Neural progenitor cell (in vitro differentiated cells): Measurements from ENCODE around the gene KCNQ1. TPM values are rescaled to one million over a fixed set of nuclear protein-coding genes. Genes with fewer than 3 reads are reported as not detected.

Experiments used
- DNase-seq: peaks from one replicate; pipeline ENCODE4 v3.0.0-alpha.2; 2016; ENCODE audit warnings: low spot score
- H2AFZ ChIP-seq: fragments of 200-600 bp; sonication (generic); replicated peaks from 2 replicates; pipeline ENCODE4 v1.6.1; 2016; ENCODE audit warnings: antibody characterized with exemption
- H3F3A ChIP-seq: fragments of 200-600 bp; sonication (generic); 2 replicates; pipeline ENCODE4 v1.6.1; 2016; ENCODE audit warnings: antibody characterized with exemption, low read depth
- H3K27ac ChIP-seq: fragments of 200-600 bp; sonication (generic); 2 replicates; pipeline ENCODE4 v1.5.1; 2016; ENCODE audit warnings: mild to moderate bottlenecking
- H3K27me3 ChIP-seq: fragments of 200-600 bp; sonication (generic); 2 replicates; pipeline ENCODE4 v1.6.1; 2016; ENCODE audit warnings: mild to moderate bottlenecking, moderate library complexity
- H3K36me3 ChIP-seq: fragments of 200-600 bp; sonication (generic); 2 replicates; pipeline ENCODE4 v1.5.1; 2016
- H3K4me1 ChIP-seq: fragments of 200-600 bp; sonication (generic); 2 replicates; pipeline ENCODE4 v1.6.1; 2016; ENCODE audit warnings: mixed run types
- H3K4me2 ChIP-seq: fragments of 200-600 bp; sonication (generic); 2 replicates; pipeline ENCODE4 v1.6.1; 2016
- H3K4me3 ChIP-seq: fragments of 200-600 bp; sonication (generic); 2 replicates; pipeline ENCODE4 v1.5.1; 2016
- H3K79me2 ChIP-seq: fragments of 200-600 bp; sonication (generic); 2 replicates; pipeline ENCODE4 v1.6.1; 2016; ENCODE audit warnings: low read depth
- H3K9ac ChIP-seq: fragments of 200-600 bp; sonication (generic); 2 replicates; pipeline ENCODE4 v1.6.1; 2016
- H3K9me3 ChIP-seq: fragments of 200-600 bp; sonication (generic); 2 replicates; pipeline ENCODE4 v1.5.1; 2016; ENCODE audit warnings: low read depth
- H4K20me1 ChIP-seq: fragments of 200-600 bp; sonication (generic); 2 replicates; pipeline ENCODE4 v1.6.1; 2016; ENCODE audit warnings: low read depth
- H3K27ac Mint-ChIP-seq: 3 replicates; pipeline ENCODE4 v1.8.0; 2021; ENCODE audit warnings: mixed read lengths
- H3K27me3 Mint-ChIP-seq: 2 replicates; pipeline ENCODE4 v1.8.0; 2022; ENCODE audit warnings: low read depth, mild to moderate bottlenecking, inconsistent platforms, moderate library complexity, mixed read lengths; ENCODE audit not compliant: insufficient read depth
- H3K36me3 Mint-ChIP-seq: 3 replicates; pipeline ENCODE4 v1.8.0; 2021; ENCODE audit warnings: mixed read lengths
- H3K4me1 Mint-ChIP-seq: 3 replicates; pipeline ENCODE4 v1.8.0; 2021; ENCODE audit warnings: mixed read lengths
- H3K4me3 Mint-ChIP-seq: 3 replicates; pipeline ENCODE4 v1.8.0; 2021; ENCODE audit warnings: mild to moderate bottlenecking, moderate library complexity, mixed read lengths
- H3K9me3 Mint-ChIP-seq: 3 replicates; pipeline ENCODE4 v1.8.0; 2020; ENCODE audit warnings: mixed read lengths
- CTCF ChIP-seq: fragments of 200-600 bp; sonication (generic); IDR thresholded peaks from 2 replicates; pipeline ENCODE4 v1.5.1; 2017; ENCODE audit warnings: antibody characterized with exemption, mild to moderate bottlenecking
- EZH2 ChIP-seq: fragments of 200-600 bp; sonication (generic); IDR thresholded peaks from 2 replicates; pipeline ENCODE4 v1.6.1; 2017; ENCODE audit warnings: antibody characterized with exemption, mild to moderate bottlenecking, moderate library complexity
- EZH2phosphoT487 ChIP-seq: fragments of 200-600 bp; sonication (generic); IDR thresholded peaks from 2 replicates; pipeline ENCODE4 v1.6.1; 2017; ENCODE audit warnings: antibody characterized with exemption
- total RNA-seq: library from RNA; depleted of rRNA; stranded (reverse); fragments of >200 nt; gene quantifications from 2 replicates; pipeline ENCODE4 v1.2.3, GENCODE V29; 2015; ENCODE audit warnings: low replicate concordance

Gene KCNQ1
- total RNA-seq, 1 donor from 2014 or later = 0.11 TPM

DNA sequence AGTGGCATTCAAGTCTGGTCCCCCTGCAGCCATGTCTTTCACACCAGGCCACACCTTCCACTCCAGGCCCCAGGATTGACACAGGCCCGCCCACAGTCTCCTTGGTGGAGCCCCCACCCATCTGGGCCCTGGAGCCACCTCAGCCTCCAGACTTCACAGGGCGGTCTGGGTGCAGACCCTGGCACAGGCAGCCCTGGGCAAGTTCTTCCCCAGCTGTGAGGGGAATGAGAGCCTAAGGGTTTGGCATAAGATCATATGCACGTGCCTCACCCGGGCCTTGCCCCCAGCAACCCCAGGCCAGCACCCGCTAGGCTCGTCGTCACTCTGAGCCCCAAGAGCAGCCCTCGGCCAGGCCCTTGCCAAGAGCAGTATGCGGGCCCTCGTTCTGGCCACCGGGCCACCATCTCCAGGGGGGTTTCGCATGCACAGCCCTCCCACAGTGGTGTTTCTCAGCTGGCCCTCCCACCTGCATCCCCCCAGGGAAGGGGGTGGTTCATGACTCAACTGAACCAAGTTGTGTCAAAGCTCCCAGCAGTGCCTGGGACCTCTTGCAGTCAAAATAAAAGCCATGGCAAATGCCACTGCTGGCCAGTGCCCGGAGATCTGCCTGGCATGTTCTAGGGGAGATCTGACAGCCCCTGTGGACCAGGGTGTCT, 325.4 kb downstream of the KCNQ1 start:
- Mint-ChIP-seq H3K4me3 (no peak overlapping the region), H3K27ac (peak overlapping the region; percentile 69), H3K36me3 (no peaks in the 10 kb centered on the region), H3K27me3 (peaks cover 5% of the 10 kb centered on the region), H3K4me1 (peaks cover 4% of the 10 kb centered on the region), H3K9me3 (no peaks in the 10 kb centered on the region)
- Histone ChIP-seq H2AFZ (no peak overlapping the region), H3K36me3 (no peaks in the 10 kb centered on the region), H3K9me3 (no peaks in the 10 kb centered on the region), H3K27ac (no peak overlapping the region), H3K27me3 (peaks cover 49% of the 10 kb centered on the region), H3F3A (no peaks in the 10 kb centered on the region), H3K4me1 (no peaks in the 10 kb centered on the region), H3K4me3 (no peak overlapping the region), H3K9ac (no peak overlapping the region), H3K79me2 (no peaks in the 10 kb centered on the region), H3K4me2 (no peak overlapping the region), H4K20me1 (no peaks in the 10 kb centered on the region)
- TF ChIP-seq CTCF (no peak), EZH2phosphoT487 (no peak), EZH2 (no peak)
- DNase-seq = peak; percentile 1

DNA sequence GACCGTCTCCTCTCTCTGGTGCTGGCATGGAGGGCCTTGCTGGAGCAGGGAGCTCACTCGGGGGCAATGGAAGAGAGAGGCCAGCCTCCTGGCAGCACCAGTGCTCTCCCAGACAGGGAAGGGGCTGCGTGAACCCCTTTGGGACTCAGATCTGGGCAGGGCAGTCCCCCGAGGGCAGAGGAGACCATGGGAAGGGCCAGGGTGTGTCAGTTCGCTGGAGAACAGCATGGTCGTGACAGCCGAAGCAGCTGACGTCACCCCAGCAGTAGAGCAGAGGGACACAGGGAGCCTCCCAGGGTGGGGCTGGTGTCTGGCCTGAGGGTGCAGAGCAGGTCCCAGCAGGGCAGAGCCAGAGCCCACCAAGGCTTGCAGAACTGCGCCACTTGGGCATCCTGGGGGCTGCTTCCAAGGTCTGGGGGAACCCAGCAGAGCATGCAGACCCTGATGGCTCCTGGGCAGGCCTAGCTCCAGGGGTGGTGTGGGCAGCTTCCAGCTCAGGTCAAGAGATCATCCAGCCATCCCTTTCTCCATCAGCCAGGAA, 326.0 kb downstream of the KCNQ1 start:
- TF ChIP-seq EZH2phosphoT487 = no peak
- no peak for TF ChIP-seq EZH2
- Histone ChIP-seq H3K27ac (no peak overlapping the region), H3K36me3 (no peaks in the 10 kb centered on the region), H3F3A (no peaks in the 10 kb centered on the region), H3K4me2 (no peak overlapping the region), H3K9ac (no peak overlapping the region), H3K4me1 (no peaks in the 10 kb centered on the region), H3K9me3 (no peaks in the 10 kb centered on the region), H3K4me3 (no peak overlapping the region), H3K79me2 (no peaks in the 10 kb centered on the region), H4K20me1 (no peaks in the 10 kb centered on the region), H3K27me3 (peaks cover 43% of the 10 kb centered on the region), H2AFZ (no peak overlapping the region)
- peak; percentile 0 for DNase-seq
- H3K4me3 Mint-ChIP-seq = no peak overlapping the region
- H3K9me3 Mint-ChIP-seq = no peaks in the 10 kb centered on the region
- no peaks in the 10 kb centered on the region for H3K36me3 Mint-ChIP-seq
- peaks cover 5% of the 10 kb centered on the region for H3K27me3 Mint-ChIP-seq
- peak overlapping the region; percentile 69 for H3K27ac Mint-ChIP-seq
- H3K4me1 Mint-ChIP-seq = peaks cover 4% of the 10 kb centered on the region

DNA sequence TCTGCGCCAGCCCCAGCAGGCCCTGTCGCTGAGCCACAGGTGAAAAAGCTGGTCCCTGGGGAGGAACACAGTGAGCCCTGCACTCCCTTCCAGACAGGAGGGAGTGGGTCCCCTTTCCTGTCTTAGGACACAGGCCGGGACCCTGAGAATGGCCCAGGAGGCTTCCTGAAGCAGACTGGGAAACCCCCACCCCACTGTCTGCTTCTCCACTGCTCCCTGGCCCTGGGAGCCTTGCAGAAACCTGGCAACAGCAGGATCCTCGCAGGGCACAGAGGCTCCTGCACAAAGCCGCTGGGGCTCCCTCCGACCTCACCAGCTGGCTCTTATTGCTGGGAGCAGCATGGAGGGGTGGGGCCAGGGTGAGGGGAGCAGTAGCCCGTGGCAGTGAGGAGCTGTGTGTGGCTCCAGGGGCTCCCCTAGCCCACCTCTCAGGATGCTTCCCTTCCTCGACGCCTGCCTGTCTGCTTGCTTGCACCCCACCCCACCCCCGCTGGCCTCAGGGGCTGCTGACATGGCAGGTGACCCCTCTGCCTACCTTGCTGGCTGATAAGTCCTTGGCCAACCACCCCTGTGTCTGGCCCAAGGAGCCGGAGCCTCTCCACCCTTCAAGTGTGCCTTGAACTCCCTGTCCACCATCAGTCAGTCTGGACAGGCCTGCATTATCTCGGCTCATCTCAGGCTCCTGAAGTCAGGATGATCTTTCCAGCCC, 327.1 kb downstream of the KCNQ1 start:
- H3F3A ChIP-seq = no peaks in the 10 kb centered on the region
- H3K36me3 Mint-ChIP-seq = no peaks in the 10 kb centered on the region
- H3K4me2 ChIP-seq = no peak overlapping the region
- H3K27ac Mint-ChIP-seq = no peak overlapping the region
- TF ChIP-seq EZH2phosphoT487 = no peak
- TF ChIP-seq CTCF = no peak
- TF ChIP-seq EZH2 = no peak
- H3K4me3 ChIP-seq = no peak overlapping the region
- H3K4me3 Mint-ChIP-seq = no peak overlapping the region
- H3K4me1 ChIP-seq = no peaks in the 10 kb centered on the region
- H3K27me3 Mint-ChIP-seq = peaks cover 3% of the 10 kb centered on the region
- no peaks in the 10 kb centered on the region for H3K9me3 Mint-ChIP-seq
- no peak overlapping the region for H3K27ac ChIP-seq
- no peaks in the 10 kb centered on the region for H4K20me1 ChIP-seq
- no peaks in the 10 kb centered on the region for H3K9me3 ChIP-seq
- no peaks in the 10 kb centered on the region for H3K79me2 ChIP-seq
- peaks cover 4% of the 10 kb centered on the region for H3K4me1 Mint-ChIP-seq
- DNase-seq = no peak
- no peak overlapping the region for H2AFZ ChIP-seq
- peaks cover 35% of the 10 kb centered on the region for H3K27me3 ChIP-seq
- H3K9ac ChIP-seq = no peak overlapping the region
- H3K36me3 ChIP-seq = no peaks in the 10 kb centered on the region
